Measurements from ENCODE around the gene LRRC4C.

The LRRC4C gene

GRCh38 chr11:40280159-40281051 lies 1179.0 kb downstream of the LRRC4C start:
- no peak for DNase-seq

GRCh38 chr11:40276960-40277359 lies 1182.5 kb downstream of the LRRC4C start:
- no peak for DNase-seq

DNA sequence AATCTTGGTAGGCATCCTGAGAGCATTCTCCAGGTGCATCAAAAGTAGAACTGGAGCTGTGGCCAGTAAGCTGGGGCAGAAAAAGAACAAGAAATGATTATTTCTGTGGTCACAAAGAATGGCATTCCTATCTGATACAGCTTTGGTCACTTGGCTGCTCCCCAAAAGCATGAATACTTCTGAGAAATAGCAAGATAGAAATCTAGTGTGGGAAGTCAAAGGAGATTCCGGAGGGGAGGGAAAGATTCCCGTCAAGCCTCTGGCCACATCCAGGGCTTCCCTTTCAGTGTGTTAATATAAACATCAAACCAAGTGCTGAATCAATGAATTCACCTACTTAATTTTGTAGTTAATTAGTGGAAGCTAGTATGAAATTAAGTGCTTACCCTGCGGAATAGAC lies 1185.4 kb downstream of the LRRC4C start:
- DNase-seq: no peak

- DNase-seq: no peak
These were observed 1186.2 kb downstream of the LRRC4C start for GRCh38 chr11:40273192-40273732.

DNA sequence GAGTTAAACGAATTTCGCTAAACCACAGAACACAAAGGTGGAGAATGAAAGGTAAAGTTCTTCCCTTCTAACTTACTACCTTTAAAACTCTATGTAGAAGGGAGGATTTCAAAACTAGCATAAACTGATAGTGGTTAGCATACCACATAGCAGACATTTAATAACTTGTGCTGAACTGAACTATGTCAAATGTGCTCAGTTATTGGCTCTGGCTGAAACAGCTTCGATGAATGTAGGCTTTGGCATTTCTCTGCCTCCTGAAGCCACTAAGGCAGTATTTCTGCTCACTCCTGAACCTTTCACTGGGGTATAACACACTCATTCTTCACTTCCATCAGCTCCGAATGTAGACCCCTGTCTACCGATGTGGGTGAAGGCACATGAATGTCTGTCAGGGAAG lies 1188.1 kb downstream of the LRRC4C start:
- no peak for DNase-seq

DNA sequence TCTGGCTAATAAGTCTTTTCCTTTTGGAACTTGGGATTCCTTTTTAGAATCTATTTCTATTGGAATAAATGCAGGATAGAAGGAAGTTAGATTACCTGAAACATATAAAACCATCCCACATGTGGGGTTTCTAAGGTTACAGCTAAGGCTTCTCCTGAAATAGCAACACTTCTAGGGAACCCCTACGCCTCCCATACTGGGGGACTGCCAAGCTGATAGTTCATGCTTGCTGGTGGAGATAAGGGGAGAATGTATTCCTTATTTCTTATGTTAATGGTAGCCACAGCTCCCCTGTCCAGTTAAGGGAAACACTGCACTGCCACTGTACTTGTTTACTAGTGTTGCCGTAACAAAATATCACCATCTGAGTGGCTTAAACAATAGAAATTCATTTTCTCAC lies 1189.6 kb downstream of the LRRC4C start:
- no peak for DNase-seq

- DNase-seq: no peak
These were observed 1190.9 kb downstream of the LRRC4C start for GRCh38 chr11:40268551-40268950.

- DNase-seq: no peak
These were observed 1204.0 kb downstream of the LRRC4C start for GRCh38 chr11:40255457-40255856.

GRCh38 chr11:40253166-40253565 lies 1206.3 kb downstream of the LRRC4C start:
- no peak for DNase-seq

GRCh38 chr11:40252236-40252635 lies 1207.2 kb downstream of the LRRC4C start:
- DNase-seq: no peak

DNA sequence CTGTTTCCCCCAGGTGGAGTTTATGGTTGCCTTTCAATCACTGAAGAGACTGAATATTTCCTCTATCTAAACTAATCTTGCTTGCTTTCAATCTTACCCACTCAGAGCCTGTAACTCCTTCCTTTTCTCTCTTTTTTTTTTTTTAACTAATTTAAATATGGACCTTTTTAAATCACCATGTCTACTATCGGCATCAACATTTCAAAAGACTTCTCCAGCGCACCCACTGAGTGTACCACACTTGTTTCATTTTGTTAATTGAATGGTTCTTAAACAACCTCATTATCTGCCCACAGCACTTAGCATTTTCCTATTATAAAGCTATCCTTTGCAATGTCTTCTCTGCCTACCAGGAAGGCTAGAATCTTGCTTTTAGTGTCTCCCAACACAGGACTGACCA lies 1212.5 kb downstream of the LRRC4C start:
- no peak for DNase-seq

- no peak for DNase-seq
These were observed 1217.9 kb downstream of the LRRC4C start for GRCh38 chr11:40241524-40242051.

DNA sequence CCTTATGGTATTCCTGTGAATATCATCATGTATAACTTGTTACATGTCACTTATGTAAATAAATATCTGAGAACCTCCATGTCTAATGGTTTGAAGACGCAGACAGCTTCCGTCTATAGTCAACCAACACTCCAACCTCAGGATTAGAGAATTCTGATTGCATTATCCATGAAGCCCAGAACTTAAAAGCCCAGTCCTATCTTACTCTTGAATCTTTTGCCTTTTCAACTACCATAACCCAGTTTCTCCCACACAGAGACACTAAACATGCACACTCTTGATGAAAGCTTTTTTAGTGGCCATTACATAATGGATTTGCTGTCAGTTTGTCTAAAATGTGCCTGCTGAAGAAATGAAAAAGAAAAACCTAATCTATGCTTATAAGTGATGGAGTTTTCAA lies 1219.2 kb downstream of the LRRC4C start:
- no peak for DNase-seq

- DNase-seq: no peak
These were observed 1222.9 kb downstream of the LRRC4C start for GRCh38 chr11:40236526-40236925.

DNA sequence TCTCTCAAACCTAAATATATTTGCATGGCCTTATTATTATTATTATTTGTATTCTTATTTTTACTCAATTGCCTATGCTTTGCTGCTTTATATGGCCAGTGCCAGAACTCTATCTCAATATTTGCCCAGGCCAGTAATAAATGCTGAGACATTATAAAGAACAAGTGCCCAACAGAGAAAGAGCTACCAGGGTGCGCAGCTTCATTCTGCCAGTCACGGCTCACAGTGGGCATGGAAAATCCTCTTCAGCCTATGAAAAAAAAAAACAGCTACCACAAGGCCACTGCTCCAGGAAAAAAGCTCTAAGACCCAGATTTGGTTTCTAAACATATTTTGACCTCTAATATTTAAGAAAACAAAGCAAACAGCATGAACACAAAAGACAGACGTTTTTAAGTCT lies 1223.6 kb downstream of the LRRC4C start:
- DNase-seq: no peak

DNA sequence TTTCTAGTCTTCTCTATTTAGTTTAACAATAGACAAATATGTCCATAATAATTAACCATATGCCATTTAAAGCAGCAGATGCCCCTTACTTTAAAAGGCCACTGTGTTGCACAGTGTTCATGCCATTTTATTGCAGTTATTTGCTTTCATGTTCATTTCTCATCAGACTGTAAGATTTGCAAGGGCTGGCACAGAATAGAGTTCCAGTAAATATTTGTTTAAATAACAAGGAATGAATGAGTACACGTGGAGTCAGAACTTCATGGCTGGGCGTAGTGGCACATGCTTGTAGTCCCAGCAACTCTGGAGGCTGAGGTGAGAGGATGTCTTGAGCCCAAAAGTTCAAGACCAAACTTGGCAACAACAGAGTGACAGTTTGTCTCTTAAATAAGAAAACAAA lies 1228.6 kb downstream of the LRRC4C start:
- DNase-seq: no peak

DNA sequence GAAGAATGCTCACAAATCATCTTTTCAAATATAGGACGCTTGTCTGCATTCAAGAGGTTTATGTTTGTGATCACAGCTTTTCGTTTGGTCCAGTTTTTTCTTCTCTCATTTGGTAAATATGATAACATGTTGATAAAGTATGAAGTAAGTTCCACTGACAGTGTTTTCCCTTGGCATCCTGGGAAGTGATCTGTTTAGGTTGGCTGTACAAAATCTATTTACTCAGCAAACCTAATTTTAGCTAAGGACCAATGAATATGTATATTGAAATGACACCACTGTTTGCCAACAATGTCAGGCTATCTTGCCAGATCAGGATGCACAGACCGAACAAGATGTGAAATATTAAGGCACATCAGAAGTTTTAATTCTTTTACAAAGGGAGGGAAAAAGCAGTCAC lies 1230.8 kb downstream of the LRRC4C start:
- DNase-seq: no peak

DNA sequence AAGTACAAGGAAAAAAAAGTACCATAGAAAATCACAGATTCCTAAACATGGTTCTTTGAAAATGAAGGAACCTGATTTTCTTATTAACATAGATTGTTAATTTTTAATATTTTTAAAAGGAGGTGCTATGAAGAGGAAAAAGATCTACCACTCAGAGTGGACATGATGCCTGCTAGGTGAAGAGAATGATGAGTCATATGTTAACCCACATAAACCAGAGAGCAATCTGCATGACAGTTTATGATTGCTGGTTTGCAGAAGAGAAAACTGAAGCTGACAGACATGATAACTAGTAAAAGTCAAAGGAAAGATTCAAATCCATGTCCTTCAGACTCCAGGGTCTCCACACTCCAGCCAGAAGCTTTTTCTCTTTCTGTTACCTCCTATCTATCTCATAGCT lies 1231.7 kb downstream of the LRRC4C start:
- no peak for DNase-seq

DNA sequence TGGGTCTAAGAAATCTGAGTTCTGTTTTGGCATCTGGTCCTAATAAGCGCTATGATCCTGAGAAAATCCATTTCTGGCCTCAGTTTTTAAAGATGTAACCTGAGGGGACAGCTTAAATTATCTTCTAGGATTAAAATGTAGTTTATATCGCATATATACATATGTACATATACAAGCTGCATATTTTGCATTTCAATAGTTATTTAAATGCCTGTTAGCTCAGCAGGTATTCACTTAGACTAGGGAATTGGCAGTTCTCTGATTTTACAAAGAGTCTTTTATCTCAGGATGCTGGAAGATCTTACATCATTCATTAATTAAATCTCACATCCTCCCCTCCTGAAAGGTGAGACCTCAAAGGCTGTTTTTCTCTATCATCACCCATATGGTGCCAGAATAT lies 1232.8 kb downstream of the LRRC4C start:
- no peak for DNase-seq

DNA sequence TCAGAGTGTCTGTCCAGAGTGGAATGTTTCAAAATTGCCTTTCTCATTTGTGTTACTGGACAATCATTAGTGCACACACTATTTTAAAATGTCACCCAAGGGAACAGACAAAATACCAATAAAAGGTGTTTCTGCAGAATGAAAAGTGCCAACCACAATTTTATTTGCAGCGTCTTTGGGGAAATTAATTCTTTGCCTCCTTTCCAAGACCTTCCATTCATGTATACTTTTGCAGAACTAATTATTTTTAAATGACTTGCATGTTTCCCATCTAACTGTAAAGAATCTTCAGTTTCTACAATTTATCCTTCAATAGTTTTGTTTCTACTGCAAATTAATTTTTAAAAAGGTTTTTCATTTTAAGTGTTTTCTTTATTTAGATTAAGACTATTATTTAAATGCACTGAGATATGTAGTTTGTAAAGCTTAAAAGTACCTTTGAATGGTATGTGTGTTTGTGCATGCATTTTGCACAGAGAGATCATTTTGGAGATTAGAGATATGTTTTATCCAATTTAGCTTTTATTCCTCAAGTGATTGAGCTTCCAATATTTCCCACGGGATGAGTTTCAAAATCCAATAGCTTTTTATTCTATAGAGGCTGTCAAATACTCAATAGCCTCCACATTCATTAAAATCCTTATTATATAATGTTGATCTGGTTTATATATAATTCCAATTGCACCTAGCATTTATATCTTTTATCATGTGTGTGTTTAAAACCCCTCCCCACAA lies 1235.7 kb downstream of the LRRC4C start:
- DNase-seq: no peak

GRCh38 chr11:40219401-40219800 lies 1240.1 kb downstream of the LRRC4C start:
- DNase-seq: no peak

DNA sequence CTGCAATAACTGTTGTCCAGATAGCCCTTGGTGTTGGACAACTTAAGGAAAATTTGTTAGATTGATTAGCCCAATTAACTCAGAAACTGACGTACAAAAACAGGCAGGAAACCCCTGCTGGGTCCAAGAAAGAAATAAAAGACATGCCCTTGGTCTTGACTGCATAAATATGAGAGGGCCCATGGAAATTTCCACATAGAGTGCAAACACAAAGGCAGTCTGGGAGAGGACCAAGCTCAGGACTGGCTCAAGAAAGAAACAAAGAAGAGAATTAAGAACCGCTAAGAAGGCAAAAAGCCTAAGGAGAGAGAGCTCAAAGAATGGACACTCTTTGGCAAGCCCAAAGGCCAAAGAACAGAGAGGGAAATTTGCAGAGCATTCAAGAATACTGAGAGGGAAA lies 1243.9 kb downstream of the LRRC4C start:
- DNase-seq: no peak

DNA sequence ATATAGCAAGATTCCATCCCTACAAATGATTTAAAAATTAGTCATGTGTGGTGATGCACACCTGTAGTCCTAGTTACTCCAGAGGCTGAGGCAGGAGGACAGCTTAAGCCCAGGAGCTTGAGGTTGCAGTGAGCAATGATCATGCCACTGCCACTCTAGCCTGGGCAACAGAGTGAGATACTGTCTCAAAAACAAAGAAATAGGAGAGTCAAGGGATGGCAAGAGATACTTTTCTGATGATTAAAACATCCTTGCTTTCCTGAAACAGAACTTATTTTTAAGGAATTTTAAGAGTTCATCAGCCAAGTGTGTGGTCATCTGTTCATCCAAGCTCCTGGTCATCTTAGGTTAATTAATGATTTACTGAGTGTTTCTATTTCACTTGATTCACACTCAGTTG lies 1252.0 kb downstream of the LRRC4C start:
- no peak for DNase-seq

DNA sequence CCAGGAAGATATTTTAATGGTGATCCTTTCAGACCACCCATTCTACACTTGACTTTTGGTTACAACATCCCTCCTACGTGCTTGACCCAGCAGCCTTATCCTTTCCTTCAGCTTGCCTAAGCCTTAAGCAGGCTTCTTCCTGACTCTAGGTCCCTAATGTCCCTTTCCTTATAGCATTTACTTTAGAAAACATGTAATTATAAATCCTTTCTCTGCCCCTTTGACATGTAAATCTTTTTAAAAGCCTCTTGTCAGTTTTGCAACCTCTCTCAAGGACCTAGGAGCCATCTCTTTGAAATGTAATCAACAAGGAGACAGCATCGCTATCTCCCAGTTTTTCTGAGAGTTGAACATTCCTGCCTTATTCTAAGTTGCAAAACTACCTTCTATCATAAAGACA lies 1255.2 kb downstream of the LRRC4C start:
- no peak for DNase-seq
